Stomach (tissue), 9 donors: Measurements from ENCODE around the gene FADS2. TPM values are rescaled to one million over a fixed set of nuclear protein-coding genes. Genes with fewer than 3 reads are reported as not detected.

Experiments used
- DNase-seq, 2 donors: peaks; one replicate each; pipeline versions ENCODE4 v3.0.0 to v3.0.0-alpha.2; 2013 to 2019
- H3K27ac ChIP-seq, 5 donors: fragments of 200-600 bp in 4 of 5; sonication (generic) in 4 of 5; one replicate each; pipeline ENCODE4 v1.5.1; 2013 to 2019; ENCODE audit warnings: mild to moderate bottlenecking in 1 of 5, moderate library complexity in 1 of 5
- H3K27me3 ChIP-seq, 3 donors: fragments of 200-600 bp; sonication (generic); one replicate each; pipeline ENCODE4 v1.5.1; 2017 to 2019; ENCODE audit warnings: mixed run types in 1 of 3
- H3K36me3 ChIP-seq, 4 donors: fragments of 200-600 bp; sonication (generic); 1 replicate in 3 of 4; 2 replicates in 1 of 4; pipeline ENCODE4 v1.5.1; 2016 to 2019
- H3K4me1 ChIP-seq, 4 donors: fragments of 200-600 bp; sonication (generic); one replicate each; pipeline ENCODE4 v1.5.1; 2016 to 2019
- H3K4me3 ChIP-seq, 4 donors: fragments of 200-600 bp; sonication (generic) in 3 of 4; one replicate each; pipeline ENCODE4 v1.5.1; 2016 to 2019; ENCODE audit warnings: mild to moderate bottlenecking in 1 of 4
- H3K9me3 ChIP-seq, 4 donors: fragments of 200-600 bp; sonication (generic); one replicate each; pipeline ENCODE4 v1.5.1; 2016 to 2019
- CTCF ChIP-seq, 7 experiments: fragments of 450-650 bp in 4 of 7; fragments of 200-600 bp in 3 of 7; sonication (generic) in 3 of 7; IDR thresholded peaks; one replicate each; pipeline ENCODE4 v1.5.1; 2016 to 2019; ENCODE audit warnings: antibody characterized with exemption in 7 of 7, control low read depth in 2 of 7, mild to moderate bottlenecking in 1 of 7
- EP300 ChIP-seq: sonication (generic); formaldehyde crosslinking; IDR thresholded peaks from one replicate; pipeline ENCODE4 v1.6.1; 2017; ENCODE audit warnings: antibody characterized with exemption
- POLR2A ChIP-seq, 4 donors: fragments of 450-650 bp; IDR thresholded peaks; one replicate each; pipeline ENCODE4 v1.6.1; 2016; ENCODE audit warnings: antibody characterized with exemption in 4 of 4, control low read depth in 2 of 4, mild to moderate bottlenecking in 1 of 4, moderate library complexity in 1 of 4
- POLR2AphosphoS5 ChIP-seq, 3 donors: sonication (generic); formaldehyde crosslinking; IDR thresholded peaks; one replicate each; pipeline ENCODE4 v1.6.1; 2016; ENCODE audit warnings: antibody characterized with exemption in 3 of 3
- WGBS, 5 donors: extraction: QIAGEN DNeasy Blood & Tissue Kit in 3 of 5; methylation state at CpG; one replicate each; pipeline versions ENCODE4 v1.1.5 to v1.1.7; 2013 to 2018; 5-methylcytosine and 5-hydroxymethylcytosine counted together
- intact Hi-C: fragments of 100-400 bp; cut with DNase I; formaldehyde crosslinking; loops from one replicate; pipeline ENCODE4 v1.15.1; 2023; ENCODE audit warnings: low total_unique reads
- polyA plus RNA-seq, 3 donors: library from polyadenylated mRNA; stranded (reverse); fragments of 200-250 nt; gene quantifications; one replicate each; pipeline ENCODE4 v1.2.3, GENCODE V29; 2013
- total RNA-seq, 5 donors: library from RNA; depleted of rRNA; stranded (reverse); fragments of >200 nt; gene quantifications; one replicate each; pipeline versions ENCODE4 v1.1.0 to v1.2.3, GENCODE V29; 2014 to 2016
- donor health status: healthy with polysubstance abuse.
- donor health status: Bipolar disorder and iron deficiency.
- donor health status: healthy.

FADS2 gene
- total and polyA plus RNA-seq, 8 donors: 3.5 to 17.1 (median 13.0) TPM; not detected in 1

- Histone ChIP-seq H3K36me3 (peaks cover 0 to 5% (median 0%) of the 10 kb centered on the region in 4 donors), H3K4me3 (peak overlapping the region; percentile 71 to 91 (median 82)), H3K27ac (peak overlapping the region; percentile 69 to 93 (median 86)), H3K4me1 (peaks cover 15 to 38% (median 32%) of the 10 kb centered on the region in 4 donors), H3K27me3 (no peaks in the 10 kb centered on the region), H3K9me3 (no peaks in the 10 kb centered on the region)
- intact Hi-C loops: loop anchor here (10.0 kb wide), 1 partner anchor 87 kb away; no protein-coding TSS in a partner anchor
- TF ChIP-seq POLR2AphosphoS5 (IDR thresholded peaks at IDR 0.05) (no peak), POLR2A (IDR thresholded peaks at IDR 0.05) (no peak), EP300 (no peak), CTCF (IDR thresholded peaks at IDR 0.05) (no peak)
- DNase-seq: no peak
- 8 to 20% (median 13%) methylated on average over 9 to 12 of the region's 12 CpGs for WGBS, 5 donors
Observed at GRCh38 chr11:61892085-61892370, 63.9 kb downstream of the FADS2 start.

- H3K9me3 ChIP-seq: no peaks in the 10 kb centered on the region
- WGBS, 5 donors: 51 to 61% (median 56%) methylated on average over 5 of the region's 5 CpGs
- intact Hi-C loops: loop anchor here (10.0 kb wide), 1 partner anchor 89 kb away; no protein-coding TSS in a partner anchor
- peak overlapping the region in 4 of 5 donors; percentile 5 to 86 (median 28) for H3K27ac ChIP-seq
- no peaks in the 10 kb centered on the region for H3K27me3 ChIP-seq
- TF ChIP-seq POLR2A (IDR thresholded peaks at IDR 0.05) (no peak), EP300 (no peak), POLR2AphosphoS5 (IDR thresholded peaks at IDR 0.05) (no peak), CTCF (IDR thresholded peaks at IDR 0.05) (no peak)
- peaks cover 15 to 39% (median 22%) of the 10 kb centered on the region in 4 donors for H3K4me1 ChIP-seq
- DNase-seq: peak in 1 of 2 donors; percentile 71
- H3K36me3 ChIP-seq: peaks cover 0 to 13% (median 2%) of the 10 kb centered on the region in 4 donors
- H3K4me3 ChIP-seq: no peak overlapping the region
Observed at GRCh38 chr11:61893981-61894380, 65.9 kb downstream of the FADS2 start.

- H3K36me3 ChIP-seq: peaks cover 0 to 13% (median 4%) of the 10 kb centered on the region in 4 donors
- peak overlapping the region in 2 of 5 donors; percentile 5 to 24 for H3K27ac ChIP-seq
- 79 to 84% (median 81%) methylated on average over 17 of the region's 17 CpGs for WGBS, 5 donors
Observed at GRCh38 chr11:61895046-61895717, 67.1 kb downstream of the FADS2 start.

GRCh38 chr11:61895718-61896059, 67.6 kb downstream of the FADS2 start:
- 67 to 72% (median 71%) methylated on average over 3 to 4 of the region's 4 CpGs for WGBS, 5 donors
- Histone ChIP-seq H3K4me3 (no peak overlapping the region), H3K9me3 (no peaks in the 10 kb centered on the region), H3K27ac (no peak overlapping the region), H3K36me3 (peaks cover 0 to 13% (median 7%) of the 10 kb centered on the region in 4 donors), H3K27me3 (no peaks in the 10 kb centered on the region), H3K4me1 (peaks cover 6 to 31% (median 15%) of the 10 kb centered on the region in 4 donors)
- intact Hi-C loops: loop anchor here (10.0 kb wide), 1 partner anchor 91 kb away; no protein-coding TSS in a partner anchor
- no peak for TF ChIP-seq EP300
- no peak for TF ChIP-seq POLR2A (IDR thresholded peaks at IDR 0.05)
- no peak for TF ChIP-seq POLR2AphosphoS5 (IDR thresholded peaks at IDR 0.05)
- no peak for TF ChIP-seq CTCF (IDR thresholded peaks at IDR 0.05)
- DNase-seq: no peak

More at GRCh38 chr11:61895046-61895717, 67.1 kb downstream of the FADS2 start:
- Histone ChIP-seq H3K4me1 (peaks cover 11 to 36% (median 21%) of the 10 kb centered on the region in 4 donors), H3K27me3 (no peaks in the 10 kb centered on the region), H3K9me3 (no peaks in the 10 kb centered on the region), H3K4me3 (no peak overlapping the region)
- TF ChIP-seq POLR2AphosphoS5 (IDR thresholded peaks at IDR 0.05) (no peak), CTCF (IDR thresholded peaks at IDR 0.05) (no peak), POLR2A (IDR thresholded peaks at IDR 0.05) (no peak), EP300 (no peak)
- intact Hi-C loops: loop anchor here (10.0 kb wide), 1 partner anchor 90 kb away; no protein-coding TSS in a partner anchor
- DNase-seq: no peak
